ENCODE measurements around the gene ITCH.
"Not testable (repeated sequence)": the region's sequence is repeated elsewhere in the genome, so short reads cannot be mapped to it uniquely, and the experiment has no call there.

The ITCH gene

GRCh38 chr20:34507702-34508413, 144.8 kb downstream of the ITCH start:
- no peak for DNase-seq (ENCODE audit: low spot score)

- no peak for DNase-seq (ENCODE audit: low spot score)
These were observed 147.5 kb downstream of the ITCH start for GRCh38 chr20:34510575-34510974.

GRCh38 chr20:34511891-34512265, 148.8 kb downstream of the ITCH start:
- DNase-seq (ENCODE audit: low spot score): no peak

- no peak for DNase-seq (ENCODE audit: low spot score)
These were observed 149.3 kb downstream of the ITCH start for GRCh38 chr20:34512266-34512954.

DNA sequence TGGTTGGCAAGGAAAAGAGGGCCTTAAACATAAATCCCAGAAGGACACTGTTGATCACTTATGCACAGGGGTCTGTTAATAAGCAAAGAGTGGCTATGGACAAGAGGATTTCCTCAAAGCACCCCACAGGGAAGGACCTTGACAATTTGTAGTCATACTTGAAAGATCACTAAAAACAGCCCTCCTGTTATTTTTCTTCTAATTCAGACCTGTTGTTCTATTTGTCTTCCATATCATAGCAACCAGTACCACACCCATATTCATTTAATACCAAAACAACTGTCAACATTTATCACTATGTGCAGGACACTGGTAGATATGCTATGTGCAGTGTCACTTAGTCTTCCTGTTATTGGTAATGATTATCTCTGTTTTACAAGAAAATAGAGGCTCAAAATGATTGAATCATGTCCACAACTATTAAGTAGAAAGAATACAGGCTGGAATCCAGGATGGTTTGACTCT, 149.9 kb downstream of the ITCH start:
- DNase-seq (ENCODE audit: low spot score): no peak

GRCh38 chr20:34514034-34514433, 151.0 kb downstream of the ITCH start:
- DNase-seq (ENCODE audit: low spot score): not testable (repeated sequence)

DNA sequence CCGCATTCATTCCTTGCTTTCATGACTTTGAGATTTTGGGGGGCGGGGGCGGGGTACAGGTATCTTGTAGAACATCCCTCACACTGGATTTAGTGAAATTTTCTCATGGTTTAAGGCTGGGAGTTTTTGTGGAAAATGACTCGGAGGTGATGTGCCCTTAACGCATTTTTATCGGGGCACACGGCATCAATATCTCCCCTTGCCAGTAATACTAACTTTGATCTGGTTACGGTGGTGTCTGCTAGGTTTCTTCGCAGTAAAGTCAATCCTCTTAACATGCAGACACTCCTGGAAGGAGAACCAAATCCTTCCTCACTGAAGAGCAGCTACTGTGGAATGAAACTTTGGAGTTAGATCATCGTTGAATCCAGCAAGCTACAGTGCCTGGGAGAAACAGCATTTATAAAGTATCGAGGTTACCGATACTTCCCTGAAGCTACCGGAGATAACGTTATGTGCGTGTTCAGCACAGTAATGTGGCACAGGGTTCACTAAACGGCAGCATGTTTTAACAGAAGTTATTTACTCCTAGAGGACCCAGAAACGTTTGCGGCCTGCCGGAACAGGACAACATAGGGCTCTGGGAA, 151.9 kb downstream of the ITCH start:
- DNase-seq (ENCODE audit: low spot score): no peak

DNA sequence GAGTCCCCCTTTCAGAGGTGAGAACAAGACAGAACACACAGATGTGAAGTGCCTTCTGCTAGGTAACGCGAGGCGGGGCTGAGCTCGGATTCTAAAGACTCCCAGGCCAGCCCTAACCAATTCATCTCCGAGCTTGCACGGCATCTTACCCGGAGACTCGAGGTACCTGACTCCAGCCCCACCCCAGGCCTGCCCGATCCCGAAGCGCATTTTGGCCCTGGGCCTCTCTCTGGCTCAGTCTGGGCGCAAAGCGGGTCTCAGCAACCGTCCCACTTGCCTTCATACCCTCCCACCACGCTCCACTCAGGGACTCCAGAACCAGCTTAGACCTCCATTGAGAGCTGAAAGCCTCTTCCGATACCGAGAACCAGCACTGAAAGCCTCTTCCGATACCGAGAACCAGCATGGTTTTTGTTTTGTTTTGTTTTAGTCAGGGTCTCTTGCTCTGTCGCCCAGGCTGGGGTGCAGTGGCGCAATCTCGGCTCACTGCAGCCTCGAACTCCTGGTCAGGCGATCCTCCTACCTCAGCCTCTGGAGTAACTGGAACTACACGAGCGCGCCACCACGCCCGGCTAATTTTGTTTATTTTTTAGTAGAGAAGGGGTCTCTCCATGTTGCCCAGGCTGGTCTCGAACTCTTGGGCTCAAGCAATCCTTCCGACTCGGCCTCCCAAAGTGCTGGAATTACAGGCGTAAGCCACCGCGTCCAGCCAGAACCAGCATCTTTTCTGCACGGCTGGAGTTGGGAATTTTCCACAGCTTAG, 152.6 kb downstream of the ITCH start:
- peak; percentile 80 for DNase-seq (ENCODE audit: low spot score)

GRCh38 chr20:34516247-34517113, 153.4 kb downstream of the ITCH start, which contains the start of gene DYNLRB1:
Gene DYNLRB1 (plus strand): TSS chr20:34516422. CDS start chr20:34516459, 37 bp downstream.
- peak; percentile 91 for DNase-seq (ENCODE audit: low spot score)

GRCh38 chr20:34517114-34517505, 154.0 kb downstream of the ITCH start:
- DNase-seq (ENCODE audit: low spot score): no peak

DNA sequence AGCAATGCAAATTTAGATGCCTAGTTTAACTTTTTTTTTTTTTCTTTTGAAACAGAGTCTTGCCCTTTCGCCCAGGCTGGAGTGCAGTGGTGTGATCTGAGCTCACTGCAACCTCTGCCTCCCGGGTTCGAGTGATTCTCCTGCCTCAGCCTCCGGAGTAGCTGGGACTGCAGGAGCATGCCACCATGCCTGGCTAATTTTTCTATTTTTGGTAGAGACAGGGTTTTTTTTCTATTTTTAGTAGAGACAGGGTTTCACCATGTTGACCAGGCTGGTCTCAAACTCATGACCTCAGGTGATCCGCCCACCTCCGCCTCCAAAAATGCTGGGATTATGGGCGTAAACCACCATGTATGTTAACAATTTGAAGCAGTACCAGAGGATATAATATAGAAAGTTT, 155.8 kb downstream of the ITCH start:
- DNase-seq (ENCODE audit: low spot score): not testable (repeated sequence)

DNA sequence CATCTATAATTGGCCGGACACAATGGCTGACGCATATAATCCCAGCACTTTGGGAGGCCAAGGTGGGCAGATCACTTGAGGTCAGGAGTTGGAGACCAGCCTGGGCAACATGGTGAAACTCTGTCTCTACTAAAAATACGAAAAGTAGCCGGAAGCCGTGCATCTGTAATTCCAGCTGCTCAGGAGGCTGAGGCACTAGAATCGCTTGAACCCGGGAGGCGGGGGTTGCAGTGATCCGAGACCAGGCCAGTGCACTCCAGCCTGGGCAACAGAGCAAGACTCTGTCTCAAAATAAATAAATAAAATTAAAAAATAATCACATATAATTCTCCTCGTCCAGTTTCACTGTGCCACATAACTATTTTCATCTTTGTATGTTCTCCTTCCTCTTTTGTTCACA, 156.8 kb downstream of the ITCH start:
- DNase-seq (ENCODE audit: low spot score): not testable (repeated sequence)

- peak; percentile 71 for DNase-seq (ENCODE audit: low spot score)
These were observed 160.1 kb downstream of the ITCH start for GRCh38 chr20:34522969-34523871.

- DNase-seq (ENCODE audit: low spot score): no peak
These were observed 161.4 kb downstream of the ITCH start for GRCh38 chr20:34524426-34524825.

GRCh38 chr20:34525342-34525708, 162.3 kb downstream of the ITCH start:
- DNase-seq (ENCODE audit: low spot score): no peak

- peak; percentile 61 for DNase-seq (ENCODE audit: low spot score)
These were observed 162.8 kb downstream of the ITCH start for GRCh38 chr20:34525709-34526416.

DNA sequence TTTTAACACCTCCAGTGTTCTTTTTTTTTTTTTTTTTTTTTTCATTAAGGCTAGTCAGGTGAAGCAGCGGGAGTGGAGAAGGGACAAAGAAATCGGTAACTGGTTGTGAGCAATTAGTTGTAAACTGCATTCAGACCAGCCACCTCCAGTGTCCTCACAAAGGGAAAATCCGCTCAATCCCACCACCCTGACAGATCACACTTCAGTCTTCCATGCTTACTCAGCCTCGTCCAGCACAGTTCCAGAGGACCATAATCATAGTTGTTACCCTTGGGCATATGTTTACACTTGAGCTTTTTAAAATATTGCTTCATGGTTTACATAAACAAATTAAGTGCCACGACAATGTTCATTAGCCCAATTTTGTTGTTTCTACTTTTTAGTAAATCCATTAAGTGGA, 163.4 kb downstream of the ITCH start:
- DNase-seq (ENCODE audit: low spot score): no peak

GRCh38 chr20:34527016-34527415, 163.9 kb downstream of the ITCH start:
- DNase-seq (ENCODE audit: low spot score): no peak

DNA sequence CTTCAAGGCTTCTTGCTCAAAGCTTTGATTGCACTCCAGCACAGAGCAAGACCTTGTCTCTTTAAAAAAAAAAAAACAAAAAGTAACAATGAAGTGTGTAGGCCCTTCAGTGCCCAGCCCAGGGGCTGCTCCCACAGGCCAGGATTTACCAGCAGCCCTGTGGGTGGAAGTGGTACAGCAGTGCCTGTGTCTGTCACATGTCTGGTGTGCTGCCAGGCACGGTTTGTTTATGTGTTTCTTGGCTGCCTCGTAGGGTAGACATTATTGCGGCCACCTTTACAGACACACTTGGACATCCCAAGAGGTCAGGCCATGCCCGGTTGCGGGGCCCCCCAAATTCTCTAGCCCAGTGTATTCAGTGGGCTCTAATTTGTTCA, 165.8 kb downstream of the ITCH start:
- no peak for DNase-seq (ENCODE audit: low spot score)

GRCh38 chr20:34529742-34530141, 166.7 kb downstream of the ITCH start:
- DNase-seq (ENCODE audit: low spot score): no peak
